HCT116 (cell line): ENCODE results near the gene IFNW1. TPM values are rescaled to one million over a fixed set of nuclear protein-coding genes. Genes with fewer than 3 reads are reported as not detected.

Source experiments
- ATAC-seq: fragments of 200-7000 bp; cut with Tn5 transposase; 2 replicates; pipeline ENCODE4 v1.9.1; 2020; ENCODE audit warnings: mild to moderate bottlenecking, moderate library complexity
- BruUV-seq: library from RNA; stranded (reverse); fragments of 400-500 nt; replicated peaks from 2 replicates; lab custom pipeline; 2021; lab: Mats Ljungman, UMichigan
- CTCF ChIA-PET: fragments of 300-600 bp; sonication (Branson Sonifier 250); formaldehyde crosslinking; loops from one replicate; lab custom pipeline; 2021; ENCODE audit warnings: antibody characterized with exemption; lab: Charles Lee
- POLR2A ChIA-PET: fragments of 300-600, 350-600 bp; sonication (Branson Sonifier 250); formaldehyde crosslinking; loops from one replicate; lab custom pipeline; 2021; ENCODE audit warnings: antibody characterized with exemption; lab: Charles Lee
- RAD21 ChIA-PET, 2 experiments: fragments of 300-600 bp; sonication (Branson Sonifier 250); formaldehyde crosslinking; loops; one replicate each; lab custom pipeline; 2023; ENCODE audit warnings: low total read pairs in 2 of 2; ENCODE audit not compliant: uncharacterized antibody in 2 of 2, unreplicated experiment in 2 of 2, low non-redundant PET in 1 of 2; lab: Charles Lee
- DNase-seq: peaks from one replicate; pipeline ENCODE4 v3.0.0-alpha.2; 2010; ENCODE audit warnings: low read depth, low spot score
- H2AFZ ChIP-seq: fragments of 200-600 bp; shearing (Covaris generic), sonication (generic); 2 replicates; pipeline ENCODE4 v1.6.1; 2017; ENCODE audit warnings: low read depth, mixed run types, mixed read lengths, antibody characterized with exemption, low read length; ENCODE audit not compliant: poor library complexity, severe bottlenecking
- H3K27ac ChIP-seq: 2 replicates; pipeline ENCODE4 v1.5.1; 2012; ENCODE audit warnings: low read depth, low read length
- H3K27me3 ChIP-seq: fragments of 200-600 bp; sonication (generic); 2 replicates; pipeline ENCODE4 v1.6.1; 2016; ENCODE audit warnings: mixed run types, low read length, mixed read lengths; ENCODE audit not compliant: insufficient read depth
- H3K36me3 ChIP-seq, 2 experiments: fragments of 200-500 bp in 1 of 2; fragments of 200-600 bp in 1 of 2; sonication (Bioruptor generic) in 1 of 2; sonication (generic) in 1 of 2; 2 replicates each; pipeline versions ENCODE4 v1.5.1 to v1.6.1; 2014 to 2016; ENCODE audit warnings: low read length in 2 of 2, inconsistent platforms in 1 of 2, mixed read lengths in 1 of 2, mixed run types in 1 of 2; ENCODE audit not compliant: insufficient read depth in 2 of 2, control insufficient read depth in 1 of 2
- H3K4me1 ChIP-seq, 2 experiments: fragments of 200-600 bp in 1 of 2; sonication (generic) in 1 of 2; 2 replicates each; pipeline versions ENCODE4 v1.5.1 to v1.6.1; 2012 to 2017; ENCODE audit warnings: low read length in 2 of 2, inconsistent platforms in 1 of 2, mild to moderate bottlenecking in 1 of 2, mixed read lengths in 1 of 2, mixed run types in 1 of 2, moderate library complexity in 1 of 2; ENCODE audit not compliant: insufficient read depth in 2 of 2, control insufficient read depth in 1 of 2
- H3K4me2 ChIP-seq: fragments of 200-600 bp; sonication (generic); 2 replicates; pipeline ENCODE4 v1.6.1; 2017; ENCODE audit warnings: mixed run types, low read length, mixed read lengths
- H3K4me3 ChIP-seq, 2 experiments: fragments of 200-600 bp in 1 of 2; sonication (generic) in 1 of 2; replicated peaks in 1 of 2; 2 replicates each; pipeline ENCODE4 v1.5.1; 2011 to 2016; ENCODE audit warnings: low read length in 2 of 2, control low read depth in 1 of 2, low read depth in 1 of 2, mild to moderate bottlenecking in 1 of 2, mixed read lengths in 1 of 2, mixed run types in 1 of 2
- H3K79me2 ChIP-seq: fragments of 200-600 bp; sonication (generic); 2 replicates; pipeline ENCODE4 v1.6.1; 2017; ENCODE audit warnings: mild to moderate bottlenecking, mixed run types, low read length, moderate library complexity, mixed read lengths; ENCODE audit not compliant: insufficient read depth
- H3K9ac ChIP-seq: fragments of 200-600 bp; sonication (generic); 2 replicates; pipeline ENCODE4 v1.6.1; 2016; ENCODE audit warnings: low read length, mixed read lengths
- H3K9me2 ChIP-seq: fragments of 200-600 bp; sonication (generic), shearing (Covaris generic); 2 replicates; pipeline ENCODE4 v1.6.1; 2017; ENCODE audit warnings: mixed run types, mild to moderate bottlenecking, moderate library complexity; ENCODE audit not compliant: insufficient read depth
- H3K9me3 ChIP-seq, 2 experiments: fragments of 200-500 bp in 1 of 2; fragments of 200-600 bp in 1 of 2; sonication (Bioruptor generic) in 1 of 2; sonication (generic) in 1 of 2; 2 replicates each; pipeline ENCODE4 v1.6.1; 2014 to 2017; ENCODE audit warnings: low read length in 2 of 2, mixed read lengths in 2 of 2, inconsistent platforms in 1 of 2, low read depth in 1 of 2, mild to moderate bottlenecking in 1 of 2, mixed run types in 1 of 2, moderate library complexity in 1 of 2; ENCODE audit not compliant: control insufficient read depth in 1 of 2, insufficient read depth in 1 of 2
- H4K20me1 ChIP-seq: fragments of 200-600 bp; sonication (generic), shearing (Covaris generic); 2 replicates; pipeline ENCODE4 v1.6.1; 2017; ENCODE audit warnings: mixed run types, mild to moderate bottlenecking, moderate library complexity; ENCODE audit not compliant: insufficient read depth
- CBX3 ChIP-seq: IDR thresholded peaks from 2 replicates; pipeline ENCODE4 v1.6.1; 2012; ENCODE audit warnings: low read depth
- CTCF ChIP-seq, 3 experiments: fragments of 200-600 bp in 1 of 3; sonication (generic) in 1 of 3; IDR thresholded peaks in 2 of 3; conservative IDR thresholded peaks in 1 of 3; 2 replicates each; pipeline ENCODE4 v1.5.1; 2012 to 2017; ENCODE audit warnings: low read depth in 2 of 3, low read length in 2 of 3, antibody characterized with exemption in 1 of 3, borderline replicate concordance in 1 of 3, control low read depth in 1 of 3, mild to moderate bottlenecking in 1 of 3, mixed read lengths in 1 of 3, mixed run types in 1 of 3, moderate library complexity in 1 of 3; ENCODE audit not compliant: insufficient read depth in 1 of 3
- ELF1 ChIP-seq: IDR thresholded peaks from 2 replicates; pipeline ENCODE4 v1.6.1; 2012; ENCODE audit warnings: low read depth, borderline replicate concordance
- EZH2 ChIP-seq: fragments of 200-600 bp; sonication (generic); IDR thresholded peaks from 2 replicates; pipeline ENCODE4 v1.6.1; 2017; ENCODE audit warnings: antibody characterized with exemption, mixed run types
- EZH2phosphoT487 ChIP-seq: fragments of 200-600 bp; IDR thresholded peaks from 2 replicates; pipeline ENCODE4 v1.6.1; 2018; ENCODE audit warnings: antibody characterized with exemption, borderline replicate concordance
- FOSL1 ChIP-seq: IDR thresholded peaks from 2 replicates; pipeline ENCODE4 v1.6.1; 2012; ENCODE audit warnings: low read depth
- JUND ChIP-seq: IDR thresholded peaks from 2 replicates; pipeline ENCODE4 v1.6.1; 2012
- MAX ChIP-seq: IDR thresholded peaks from 2 replicates; pipeline ENCODE4 v1.6.1; 2012
- POLR2A ChIP-seq: IDR thresholded peaks from 2 replicates; pipeline ENCODE4 v1.7.0; 2011; ENCODE audit warnings: borderline replicate concordance; ENCODE audit not compliant: insufficient read depth, insufficient read length; ENCODE audit errors: extremely low read depth
- POLR2AphosphoS5 ChIP-seq: IDR thresholded peaks from 2 replicates; pipeline ENCODE4 v1.6.1; 2011; ENCODE audit warnings: mild to moderate bottlenecking, low read depth, low read length, moderate library complexity
- RAD21 ChIP-seq: IDR thresholded peaks from 2 replicates; pipeline ENCODE4 v1.6.1; 2012; ENCODE audit warnings: low read depth, mild to moderate bottlenecking
- SP1 ChIP-seq: IDR thresholded peaks from 2 replicates; pipeline ENCODE4 v1.6.1; 2012; ENCODE audit warnings: low read depth
- SRF ChIP-seq: IDR thresholded peaks from 2 replicates; pipeline ENCODE4 v1.6.1; 2012; ENCODE audit warnings: low read depth
- TCF7L2 ChIP-seq: IDR thresholded peaks from 2 replicates; pipeline ENCODE4 v1.7.0; 2011; ENCODE audit warnings: borderline replicate concordance, inconsistent platforms; ENCODE audit not compliant: insufficient read depth, insufficient read length; ENCODE audit errors: extremely low read depth
- YY1 ChIP-seq: IDR thresholded peaks from 2 replicates; pipeline ENCODE4 v1.6.1; 2011; ENCODE audit warnings: low read length, low read depth, moderate library complexity, mild to moderate bottlenecking; ENCODE audit not compliant: insufficient replicate concordance; ENCODE audit errors: extremely low read depth
- ZBTB33 ChIP-seq: IDR thresholded peaks from 2 replicates; pipeline ENCODE4 v1.6.1; 2011; ENCODE audit warnings: mild to moderate bottlenecking, low read length, moderate library complexity; ENCODE audit not compliant: insufficient replicate concordance; ENCODE audit errors: extremely low read depth
- ZFX ChIP-seq: fragments of 450-650 bp; IDR thresholded peaks from 2 replicates; pipeline ENCODE4 v1.6.1; 2017
- ZNF274 ChIP-seq: fragments of 200-500 bp; sonication (Bioruptor generic); IDR thresholded peaks from 2 replicates; pipeline ENCODE4 v1.6.1; 2014; ENCODE audit warnings: mild to moderate bottlenecking, low read depth, low read length, inconsistent platforms
- intact Hi-C: fragments of 100-400 bp; cut with micrococcal nuclease; formaldehyde crosslinking; loops from 2 replicates; pipeline ENCODE4 v1.10.0; 2022
- total RNA-seq: library from RNA; stranded (reverse); gene quantifications from one replicate; pipeline ENCODE4 v1.2.1, GENCODE V29; 2021; ENCODE audit not compliant: unreplicated experiment
- TF ChIP-seq, protein P1 (sequence below): IDR thresholded peaks from 2 replicates; pipeline ENCODE4 v1.6.1; 2012; ENCODE audit warnings: low read depth

Gene IFNW1
- total RNA-seq, 1 experiment from 2014 or later: not detected

GRCh38 chr9:21174671-21175070 is 33.0 kb upstream of the IFNW1 start (continued):
- no peak for TF ChIP-seq ZBTB33
- TF ChIP-seq, all 23 proteins: peak for 0

DNA sequence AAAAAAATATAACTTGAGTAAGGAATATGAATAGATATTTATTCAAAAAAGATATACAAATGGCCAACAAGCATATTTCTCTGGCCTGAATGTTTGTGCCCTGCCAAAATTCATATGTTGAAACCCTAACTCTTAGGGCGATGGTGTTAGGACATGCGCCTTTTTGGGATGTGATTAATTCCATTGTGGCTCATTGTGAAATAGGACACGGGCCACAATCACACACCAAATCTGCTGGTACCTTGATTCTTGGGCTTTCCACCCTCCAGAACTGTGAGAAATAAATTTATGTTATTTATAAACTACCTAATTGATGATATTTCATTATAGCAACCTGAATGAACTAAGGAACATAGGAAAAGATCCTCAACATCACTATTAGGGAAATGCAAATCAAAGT is 30.5 kb upstream of the IFNW1 start:
- RAD21 ChIA-PET: no interaction called here
- intact Hi-C loops: no loop called here
- TF ChIP-seq YY1: no peak
- no peak for TF ChIP-seq FOSL1
- no peak for TF ChIP-seq CBX3
- TF ChIP-seq POLR2AphosphoS5: no peak
- TF ChIP-seq TCF7L2: no peak
- no peak for TF ChIP-seq ZFX
- TF ChIP-seq EZH2: no peak
- TF ChIP-seq SRF: no peak
- no peak for TF ChIP-seq POLR2A
- no peak for TF ChIP-seq RAD21
- TF ChIP-seq JUND: no peak
- no peak for TF ChIP-seq EZH2phosphoT487
- no peak for TF ChIP-seq CTCF (IDR thresholded peaks at IDR 0.05 in 2 of 3, conservative IDR thresholded peaks at IDR 0.05 in 1 of 3; ENCODE audit: borderline replicate concordance in 1 of 3, insufficient read depth in 1 of 3, low read depth in 2 of 3, low read length in 2 of 3)
- no peak for TF ChIP-seq SP1
- TF ChIP-seq, protein P1, sequence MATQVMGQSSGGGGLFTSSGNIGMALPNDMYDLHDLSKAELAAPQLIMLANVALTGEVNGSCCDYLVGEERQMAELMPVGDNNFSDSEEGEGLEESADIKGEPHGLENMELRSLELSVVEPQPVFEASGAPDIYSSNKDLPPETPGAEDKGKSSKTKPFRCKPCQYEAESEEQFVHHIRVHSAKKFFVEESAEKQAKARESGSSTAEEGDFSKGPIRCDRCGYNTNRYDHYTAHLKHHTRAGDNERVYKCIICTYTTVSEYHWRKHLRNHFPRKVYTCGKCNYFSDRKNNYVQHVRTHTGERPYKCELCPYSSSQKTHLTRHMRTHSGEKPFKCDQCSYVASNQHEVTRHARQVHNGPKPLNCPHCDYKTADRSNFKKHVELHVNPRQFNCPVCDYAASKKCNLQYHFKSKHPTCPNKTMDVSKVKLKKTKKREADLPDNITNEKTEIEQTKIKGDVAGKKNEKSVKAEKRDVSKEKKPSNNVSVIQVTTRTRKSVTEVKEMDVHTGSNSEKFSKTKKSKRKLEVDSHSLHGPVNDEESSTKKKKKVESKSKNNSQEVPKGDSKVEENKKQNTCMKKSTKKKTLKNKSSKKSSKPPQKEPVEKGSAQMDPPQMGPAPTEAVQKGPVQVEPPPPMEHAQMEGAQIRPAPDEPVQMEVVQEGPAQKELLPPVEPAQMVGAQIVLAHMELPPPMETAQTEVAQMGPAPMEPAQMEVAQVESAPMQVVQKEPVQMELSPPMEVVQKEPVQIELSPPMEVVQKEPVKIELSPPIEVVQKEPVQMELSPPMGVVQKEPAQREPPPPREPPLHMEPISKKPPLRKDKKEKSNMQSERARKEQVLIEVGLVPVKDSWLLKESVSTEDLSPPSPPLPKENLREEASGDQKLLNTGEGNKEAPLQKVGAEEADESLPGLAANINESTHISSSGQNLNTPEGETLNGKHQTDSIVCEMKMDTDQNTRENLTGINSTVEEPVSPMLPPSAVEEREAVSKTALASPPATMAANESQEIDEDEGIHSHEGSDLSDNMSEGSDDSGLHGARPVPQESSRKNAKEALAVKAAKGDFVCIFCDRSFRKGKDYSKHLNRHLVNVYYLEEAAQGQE: no peak
- no peak for TF ChIP-seq ZNF274
- TF ChIP-seq MAX: no peak
- TF ChIP-seq ELF1: no peak

More for the DNA sequence above, 30.5 kb upstream of the IFNW1 start:
- Histone ChIP-seq H2AFZ (no peak overlapping the region), H3K4me3 (no peak overlapping the region), H3K9ac (no peak overlapping the region), H3K4me2 (no peak overlapping the region), H3K9me3 (no peaks in the 10 kb centered on the region), H3K79me2 (no peaks in the 10 kb centered on the region), H3K27me3 (no peaks in the 10 kb centered on the region), H3K27ac (no peak overlapping the region), H4K20me1 (no peaks in the 10 kb centered on the region), H3K9me2 (no peaks in the 10 kb centered on the region), H3K4me1 (no peaks in the 10 kb centered on the region), H3K36me3 (no peaks in the 10 kb centered on the region)
- ATAC-seq (no peak), DNase-seq (no peak)
- ChIA-PET CTCF (no interaction called here), POLR2A (no interaction called here)
- BruUV-seq: no TSS peak
